ENCODE measurements around the gene PPHLN1. TPM values are rescaled to one million over a fixed set of nuclear protein-coding genes. Genes with fewer than 3 reads are reported as not detected.

PPHLN1 gene
- total and polyA plus RNA-seq, 7 experiments from 2014 or later: 89.1 to 182 (median 90.9) TPM

- Mint-ChIP-seq H3K4me1 (peaks cover 0 to 6% (median 0%) of the 10 kb centered on the region in 7 donors), H3K9me3 (peaks cover 0 to 25% (median 6%) of the 10 kb centered on the region in 11 donors), H3K36me3 (peaks cover 13 to 83% (median 62%) of the 10 kb centered on the region in 5 donors), H3K27ac (no peak overlapping the region), H3K27me3 (no peaks in the 10 kb centered on the region), H3K4me3 (no peak overlapping the region)
- H3K36me3 ChIP-seq (ENCODE audit: control insufficient read depth in 2 of 3, insufficient read depth in 3 of 3, low read length in 3 of 3): peaks cover 6 to 50% (median 9%) of the 10 kb centered on the region in 3 experiments
- no peak overlapping the region for H3K27ac ChIP-seq (ENCODE audit: low read depth, low read length)
- POLR2A ChIA-PET: no interaction called here
- DNase-seq (no peak), ATAC-seq (no peak)
- H3K9me3 ChIP-seq (ENCODE audit: control insufficient read depth in 2 of 3, low read length in 3 of 3): peaks cover 0 to 10% (median 0%) of the 10 kb centered on the region in 3 experiments
- no peaks in the 10 kb centered on the region for H3K4me1 ChIP-seq (ENCODE audit: control insufficient read depth in 2 of 2, insufficient read depth in 2 of 2, low read length in 2 of 2)
- CTCF ChIA-PET: no interaction called here
- intact Hi-C loops (cut with micrococcal nuclease): no loop called here
- H3K4me3 ChIP-seq (ENCODE audit: low read length): no peak overlapping the region
- no peaks in the 10 kb centered on the region for H3K27me3 ChIP-seq (ENCODE audit: control insufficient read depth in 2 of 2, insufficient read depth in 2 of 2, low read length in 2 of 2)
These were observed 121.4 kb downstream of the PPHLN1 start for GRCh38 chr12:42447371-42447786.

- Mint-ChIP-seq H3K4me1 (peaks cover 0 to 6% (median 0%) of the 10 kb centered on the region in 7 donors), H3K36me3 (peaks cover 13 to 68% (median 48%) of the 10 kb centered on the region in 5 donors), H3K4me3 (no peak overlapping the region), H3K9me3 (peaks cover 0 to 10% (median 6%) of the 10 kb centered on the region in 11 donors), H3K27me3 (no peaks in the 10 kb centered on the region), H3K27ac (peak overlapping the region in 1 of 9 donors; percentile 43)
- ChIA-PET CTCF (no interaction called here), POLR2A (no interaction called here)
- intact Hi-C loops (cut with micrococcal nuclease): no loop called here
- DNase-seq: no peak
- Histone ChIP-seq H3K27ac (ENCODE audit: low read depth, low read length) (no peak overlapping the region), H3K9me3 (ENCODE audit: control insufficient read depth in 2 of 3, low read length in 3 of 3) (peaks cover 0 to under 1% (median 0%) of the 10 kb centered on the region in 3 experiments), H3K27me3 (ENCODE audit: control insufficient read depth in 2 of 2, insufficient read depth in 2 of 2, low read length in 2 of 2) (no peaks in the 10 kb centered on the region), H3K4me1 (ENCODE audit: control insufficient read depth in 2 of 2, insufficient read depth in 2 of 2, low read length in 2 of 2) (no peaks in the 10 kb centered on the region), H3K4me3 (ENCODE audit: low read length) (no peak overlapping the region), H3K36me3 (ENCODE audit: control insufficient read depth in 2 of 3, insufficient read depth in 3 of 3, low read length in 3 of 3) (peaks cover 5 to 35% (median 6%) of the 10 kb centered on the region in 3 experiments)
- ATAC-seq: no peak
These were observed 122.9 kb downstream of the PPHLN1 start for GRCh38 chr12:42448841-42449240.

DNA sequence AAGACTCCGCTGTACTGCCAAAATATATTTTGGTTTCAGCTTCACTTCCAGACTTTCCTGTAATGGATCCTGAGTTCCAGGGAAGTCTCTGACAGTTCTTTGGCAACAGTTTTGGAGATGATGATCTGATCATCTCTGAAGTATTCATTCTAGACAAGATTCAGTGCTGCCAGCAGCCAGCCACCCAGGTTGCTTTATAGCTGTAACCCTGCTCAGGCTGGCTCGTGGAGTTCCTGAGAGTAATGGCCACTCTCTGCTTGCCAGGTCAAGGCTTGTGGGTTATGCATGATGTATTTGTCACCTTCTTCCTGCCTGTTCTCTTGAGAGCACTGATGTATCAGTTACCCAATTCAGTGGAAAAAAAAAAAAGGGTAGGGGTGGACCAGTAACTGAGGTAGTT lies 124.3 kb downstream of the PPHLN1 start:
- H3K27ac Mint-ChIP-seq: peak overlapping the region in 2 of 9 donors; percentile 0 to 51
- no peaks in the 10 kb centered on the region for H3K9me3 Mint-ChIP-seq
- H3K27ac ChIP-seq (ENCODE audit: low read depth, low read length): no peak overlapping the region
- no peak overlapping the region for H3K4me3 ChIP-seq (ENCODE audit: low read length)
- peaks cover 0 to 6% (median 0%) of the 10 kb centered on the region in 7 donors for H3K4me1 Mint-ChIP-seq
- intact Hi-C loops (cut with micrococcal nuclease): no loop called here
- H3K27me3 ChIP-seq (ENCODE audit: control insufficient read depth in 2 of 2, insufficient read depth in 2 of 2, low read length in 2 of 2): no peaks in the 10 kb centered on the region
- POLR2A ChIA-PET: no interaction called here
- CTCF ChIA-PET: interaction anchor here (0.5 kb wide), 1 partner anchor 241 kb away, joined by 3 read pairs; no protein-coding TSS in a partner anchor
- no peaks in the 10 kb centered on the region for H3K4me1 ChIP-seq (ENCODE audit: control insufficient read depth in 2 of 2, insufficient read depth in 2 of 2, low read length in 2 of 2)
- H3K27me3 Mint-ChIP-seq: no peaks in the 10 kb centered on the region
- DNase-seq (no peak), ATAC-seq (no peak)
- peaks cover 0 to 21% (median 0%) of the 10 kb centered on the region in 3 experiments for H3K36me3 ChIP-seq (ENCODE audit: control insufficient read depth in 2 of 3, insufficient read depth in 3 of 3, low read length in 3 of 3)
- no peak overlapping the region for H3K4me3 Mint-ChIP-seq
- H3K36me3 Mint-ChIP-seq: peaks cover 6 to 54% (median 34%) of the 10 kb centered on the region in 5 donors
- no peaks in the 10 kb centered on the region for H3K9me3 ChIP-seq (ENCODE audit: control insufficient read depth in 2 of 3, low read length in 3 of 3)

GRCh38 chr12:42458575-42458974 lies 132.6 kb downstream of the PPHLN1 start:
- Histone ChIP-seq H3K4me3 (ENCODE audit: low read length) (no peak overlapping the region), H3K36me3 (ENCODE audit: control insufficient read depth in 2 of 3, insufficient read depth in 3 of 3, low read length in 3 of 3) (no peaks in the 10 kb centered on the region), H3K4me1 (ENCODE audit: control insufficient read depth in 2 of 2, insufficient read depth in 2 of 2, low read length in 2 of 2) (no peaks in the 10 kb centered on the region), H3K9me3 (ENCODE audit: control insufficient read depth in 2 of 3, low read length in 3 of 3) (no peaks in the 10 kb centered on the region), H3K27ac (ENCODE audit: low read depth, low read length) (no peak overlapping the region), H3K27me3 (ENCODE audit: control insufficient read depth in 2 of 2, insufficient read depth in 2 of 2, low read length in 2 of 2) (no peaks in the 10 kb centered on the region)
- ATAC-seq: no peak
- no peak for DNase-seq
- no peaks in the 10 kb centered on the region for H3K4me1 Mint-ChIP-seq
- intact Hi-C loops (cut with micrococcal nuclease): no loop called here
- CTCF ChIA-PET: no interaction called here
- H3K4me3 Mint-ChIP-seq: no peak overlapping the region
- no peak overlapping the region for H3K27ac Mint-ChIP-seq
- peaks cover 0 to 9% (median 5%) of the 10 kb centered on the region in 5 donors for H3K27me3 Mint-ChIP-seq
- H3K36me3 Mint-ChIP-seq: peaks cover 0 to 8% (median 0%) of the 10 kb centered on the region in 5 donors
- POLR2A ChIA-PET: no interaction called here
- peaks cover 0 to 1% (median 0%) of the 10 kb centered on the region in 11 donors for H3K9me3 Mint-ChIP-seq

- Histone ChIP-seq H3K27me3 (ENCODE audit: control insufficient read depth in 2 of 2, insufficient read depth in 2 of 2, low read length in 2 of 2) (no peaks in the 10 kb centered on the region), H3K4me1 (ENCODE audit: control insufficient read depth in 2 of 2, insufficient read depth in 2 of 2, low read length in 2 of 2) (no peaks in the 10 kb centered on the region), H3K9me3 (ENCODE audit: control insufficient read depth in 2 of 3, low read length in 3 of 3) (no peaks in the 10 kb centered on the region), H3K36me3 (ENCODE audit: control insufficient read depth in 2 of 3, insufficient read depth in 3 of 3, low read length in 3 of 3) (no peaks in the 10 kb centered on the region), H3K27ac (ENCODE audit: low read depth, low read length) (no peak overlapping the region), H3K4me3 (ENCODE audit: low read length) (no peak overlapping the region)
- CTCF ChIA-PET: no interaction called here
- no peak overlapping the region for H3K4me3 Mint-ChIP-seq
- peaks cover 0 to 12% (median 5%) of the 10 kb centered on the region in 5 donors for H3K27me3 Mint-ChIP-seq
- H3K27ac Mint-ChIP-seq: no peak overlapping the region
- no peak for ATAC-seq
- POLR2A ChIA-PET: no interaction called here
- H3K4me1 Mint-ChIP-seq: no peaks in the 10 kb centered on the region
- DNase-seq: no peak
- intact Hi-C loops (cut with micrococcal nuclease): no loop called here
- peaks cover 0 to 1% (median 0%) of the 10 kb centered on the region in 11 donors for H3K9me3 Mint-ChIP-seq
- peaks cover 0 to 8% (median 0%) of the 10 kb centered on the region in 5 donors for H3K36me3 Mint-ChIP-seq
These were observed 133.4 kb downstream of the PPHLN1 start for GRCh38 chr12:42459336-42459847.

GRCh38 chr12:42462486-42462885 lies 136.5 kb downstream of the PPHLN1 start:
- Histone ChIP-seq H3K4me1 (ENCODE audit: control insufficient read depth in 2 of 2, insufficient read depth in 2 of 2, low read length in 2 of 2) (no peaks in the 10 kb centered on the region), H3K36me3 (ENCODE audit: control insufficient read depth in 2 of 3, insufficient read depth in 3 of 3, low read length in 3 of 3) (no peaks in the 10 kb centered on the region), H3K27me3 (ENCODE audit: control insufficient read depth in 2 of 2, insufficient read depth in 2 of 2, low read length in 2 of 2) (no peaks in the 10 kb centered on the region), H3K27ac (ENCODE audit: low read depth, low read length) (no peak overlapping the region), H3K9me3 (ENCODE audit: control insufficient read depth in 2 of 3, low read length in 3 of 3) (no peaks in the 10 kb centered on the region), H3K4me3 (ENCODE audit: low read length) (no peak overlapping the region)
- peaks cover 0 to 23% (median 17%) of the 10 kb centered on the region in 5 donors for H3K27me3 Mint-ChIP-seq
- ATAC-seq (no peak), DNase-seq (no peak)
- CTCF ChIA-PET: no interaction called here
- H3K4me1 Mint-ChIP-seq: no peaks in the 10 kb centered on the region
- peaks cover 0 to 13% (median 0%) of the 10 kb centered on the region in 5 donors for H3K36me3 Mint-ChIP-seq
- H3K4me3 Mint-ChIP-seq: no peak overlapping the region
- peaks cover 0 to 11% (median 0%) of the 10 kb centered on the region in 11 donors for H3K9me3 Mint-ChIP-seq
- POLR2A ChIA-PET: no interaction called here
- H3K27ac Mint-ChIP-seq: no peak overlapping the region
- intact Hi-C loops (cut with micrococcal nuclease): no loop called here

- Mint-ChIP-seq H3K27me3 (peaks cover 2 to 28% (median 24%) of the 10 kb centered on the region in 5 donors), H3K9me3 (peaks cover 0 to 11% (median 0%) of the 10 kb centered on the region in 11 donors), H3K36me3 (peaks cover 0 to 13% (median 0%) of the 10 kb centered on the region in 5 donors), H3K27ac (no peak overlapping the region), H3K4me1 (peaks cover 0 to 6% (median 5%) of the 10 kb centered on the region in 7 donors), H3K4me3 (no peak overlapping the region)
- no peak overlapping the region for H3K27ac ChIP-seq (ENCODE audit: low read depth, low read length)
- intact Hi-C loops (cut with micrococcal nuclease): no loop called here
- ATAC-seq: no peak
- CTCF ChIA-PET: no interaction called here
- no peaks in the 10 kb centered on the region for H3K9me3 ChIP-seq (ENCODE audit: control insufficient read depth in 2 of 3, low read length in 3 of 3)
- H3K4me1 ChIP-seq (ENCODE audit: control insufficient read depth in 2 of 2, insufficient read depth in 2 of 2, low read length in 2 of 2): no peaks in the 10 kb centered on the region
- H3K4me3 ChIP-seq (ENCODE audit: low read length): no peak overlapping the region
- POLR2A ChIA-PET: no interaction called here
- DNase-seq: no peak
- no peaks in the 10 kb centered on the region for H3K27me3 ChIP-seq (ENCODE audit: control insufficient read depth in 2 of 2, insufficient read depth in 2 of 2, low read length in 2 of 2)
- H3K36me3 ChIP-seq (ENCODE audit: control insufficient read depth in 2 of 3, insufficient read depth in 3 of 3, low read length in 3 of 3): no peaks in the 10 kb centered on the region
These were observed 137.7 kb downstream of the PPHLN1 start for GRCh38 chr12:42463671-42464070.
